GM12878 (cell line): ENCODE measurements around the gene SYNDIG1. TPM values are rescaled to one million over a fixed set of nuclear protein-coding genes. Genes with fewer than 3 reads are reported as not detected.

ENCODE experiments used
- ATAC-seq: fragments of 200-7000 bp; cut with Tn5 transposase; 3 replicates; pipeline ENCODE4 v1.9.1; 2020; ENCODE audit warnings: mild to moderate bottlenecking, moderate library complexity
- BruUV-seq: library from RNA; stranded (reverse); fragments of 400-500 nt; replicated peaks from 2 replicates; lab custom pipeline; 2021; lab: Mats Ljungman, UMichigan
- CTCF ChIA-PET: fragments of 300-600 bp; sonication (Branson Sonifier 250); formaldehyde crosslinking; extraction: SDS; loops from one replicate; lab custom pipeline; 2021; ENCODE audit warnings: inconsistent platforms; lab: Yijun Ruan, JAX
- POLR2A ChIA-PET: fragments of 350-600 bp; formaldehyde crosslinking; extraction: SDS; loops from one replicate; lab custom pipeline; 2021; ENCODE audit warnings: inconsistent platforms; lab: Charles Lee
- RAD21 ChIA-PET: fragments of 300-600 bp; sonication (Branson Sonifier 250); formaldehyde crosslinking; loops from one replicate; lab custom pipeline; 2023; ENCODE audit warnings: antibody characterized with exemption; ENCODE audit not compliant: unreplicated experiment; lab: Charles Lee
- SMC1A ChIA-PET: fragments of 300-600 bp; sonication (Branson Sonifier 250); formaldehyde crosslinking; loops from one replicate; lab custom pipeline; 2023; ENCODE audit not compliant: unreplicated experiment, uncharacterized antibody; lab: Charles Lee
- DNase-seq: peaks from one replicate; pipeline ENCODE4 v3.0.0-alpha.2; 2011; ENCODE audit warnings: low read depth, low spot score
- FAIRE-seq: peaks from 3 replicates; lab custom pipeline; 2011; peaks lifted over from hg19 to GRCh38; lab: Jason Lieb, UNC
- H2AFZ ChIP-seq: 2 replicates; pipeline ENCODE4 v1.6.0; 2011; ENCODE audit warnings: low read depth, low read length, control low read depth; ENCODE audit not compliant: control insufficient read depth
- H3K27ac ChIP-seq: 2 replicates; pipeline ENCODE4 v1.5.1; 2011; ENCODE audit warnings: control low read depth; ENCODE audit not compliant: control insufficient read depth, insufficient read depth
- H3K27me3 ChIP-seq, 2 experiments: replicated peaks in 1 of 2; 2 replicates each; pipeline versions ENCODE4 v1.6.0 to v1.6.1; 2011; ENCODE audit warnings: low read length in 1 of 2; ENCODE audit not compliant: control insufficient read depth in 2 of 2, insufficient read depth in 2 of 2
- H3K36me3 ChIP-seq, 2 experiments: 2 replicates each; pipeline ENCODE4 v1.5.1; 2011; ENCODE audit warnings: low read length in 1 of 2; ENCODE audit not compliant: control insufficient read depth in 2 of 2, insufficient read depth in 2 of 2
- H3K4me1 ChIP-seq: 2 replicates; pipeline ENCODE4 v1.6.1; 2011; ENCODE audit warnings: mild to moderate bottlenecking, low read length, moderate library complexity, mixed read lengths; ENCODE audit not compliant: control insufficient read depth, insufficient read depth
- H3K4me2 ChIP-seq: 2 replicates; pipeline ENCODE4 v1.6.0; 2011; ENCODE audit warnings: control low read depth; ENCODE audit not compliant: control insufficient read depth, insufficient read depth
- H3K4me3 ChIP-seq: fragments of 200-600 bp; sonication (generic); 2 replicates; pipeline ENCODE4 v1.5.1; 2016
- H3K79me2 ChIP-seq: 2 replicates; pipeline ENCODE4 v1.6.0; 2011; ENCODE audit warnings: low read length; ENCODE audit not compliant: control insufficient read depth, insufficient read depth
- H3K9ac ChIP-seq: 2 replicates; pipeline ENCODE4 v1.8.0; 2011; ENCODE audit warnings: low read length, control low read depth, mixed read lengths; ENCODE audit not compliant: control insufficient read depth, insufficient read depth
- H3K9me3 ChIP-seq: replicated peaks from 3 replicates; pipeline ENCODE4 v1.5.1; 2011; ENCODE audit warnings: mild to moderate bottlenecking, low read length; ENCODE audit not compliant: control insufficient read depth, insufficient read depth
- H4K20me1 ChIP-seq: 2 replicates; pipeline ENCODE4 v1.6.0; 2011; ENCODE audit not compliant: control insufficient read depth, insufficient read depth
- BCL3 ChIP-seq: IDR thresholded peaks from 2 replicates; pipeline ENCODE4 v1.6.1; 2011; ENCODE audit warnings: borderline replicate concordance, low read depth, mild to moderate bottlenecking, moderate library complexity, low read length; ENCODE audit not compliant: insufficient read depth, poor library complexity, severe bottlenecking
- CBFB ChIP-seq: IDR thresholded peaks from 2 replicates; pipeline ENCODE4 v1.6.1; 2016; ENCODE audit warnings: antibody characterized with exemption, low read depth
- CHD1 ChIP-seq: IDR thresholded peaks from 2 replicates; pipeline ENCODE4 v1.6.1; 2012; ENCODE audit warnings: low read depth, low read length, improper control_type of control experiment
- DPF2 ChIP-seq: fragments of 450-650 bp; IDR thresholded peaks from 2 replicates; pipeline ENCODE4 v1.6.1; 2017; ENCODE audit warnings: mild to moderate bottlenecking
- E2F8 ChIP-seq: fragments of 450-650 bp; IDR thresholded peaks from 2 replicates; pipeline ENCODE4 v1.6.1; 2018; ENCODE audit warnings: mild to moderate bottlenecking, low read depth, moderate library complexity; ENCODE audit not compliant: partially characterized antibody
- MEF2A ChIP-seq: IDR thresholded peaks from 2 replicates; pipeline ENCODE4 v1.6.1; 2011; ENCODE audit warnings: low read depth, mild to moderate bottlenecking, low read length, moderate library complexity; ENCODE audit not compliant: insufficient read depth
- ZNF274 ChIP-seq: IDR thresholded peaks from one replicate; pipeline ENCODE4 v1.8.0; 2011; ENCODE audit not compliant: insufficient read length, insufficient read depth
- WGBS: methylation state at CpG from one replicate; pipeline ENCODE4 v1.1.6; 2016; ENCODE audit warnings: low lambda C conversion rate; ENCODE audit not compliant: insufficient replicate concordance, insufficient coverage; ENCODE audit errors: missing lambda C conversion rate; 5-methylcytosine and 5-hydroxymethylcytosine counted together
- in situ Hi-C: fragments of 300-500 bp; cut with MboI; formaldehyde crosslinking; loops from 9 replicates; pipeline ENCODE4 v1.14.3; 2018; ENCODE audit warnings: mixed read lengths
- intact Hi-C: fragments of 100-400 bp; cut with micrococcal nuclease; formaldehyde crosslinking; loops from one replicate; pipeline ENCODE4 v1.14.2; 2022; ENCODE audit not compliant: unreplicated experiment
- polyA plus RNA-seq, 11 experiments: library from polyadenylated mRNA; depleted of rRNA in 4 of 11; unstranded in 6 of 11; stranded (reverse) in 5 of 11; fragments of >200 nt; fragmentation: Nextera tagmentation in 4 of 11; fragmentation: Illumina TruSeq in 1 of 11; extraction: Ambion mirVana in 4 of 11; extraction: Trizol in 1 of 11; gene quantifications; 1 replicate in 1 of 11; 2 replicates in 10 of 11; pipeline versions ENCODE4 v1.2.1 to v1.2.3, GENCODE V29; 2011 to 2016; ENCODE audit warnings: inconsistent platforms in 2 of 11, missing spikeins in 2 of 11, low read depth in 1 of 11
- total RNA-seq, 4 experiments: library from RNA; depleted of rRNA in 3 of 4; stranded (reverse); fragments of >200 nt in 3 of 4; fragmentation: Illumina TruSeq in 1 of 4; extraction: Trizol in 1 of 4; gene quantifications; 2 replicates each; pipeline versions ENCODE4 v1.2.1 to v1.2.3, GENCODE V29; 2013 to 2021

SYNDIG1 gene
- total and polyA plus RNA-seq, 10 of the 15 experiments (the other 5 are each of a cell fraction or from before 2014, with no cell fraction given) = not detected

GRCh38 chr20:24545168-24545567 is 75.7 kb downstream of the SYNDIG1 start (continued):
- TF ChIP-seq CHD1 (no peak), ZNF274 (no peak), MEF2A (no peak), CBFB (no peak), BCL3 (no peak), DPF2 (no peak)

GRCh38 chr20:24546232-24546892 is 76.9 kb downstream of the SYNDIG1 start:
- WGBS = 91% methylated on average over 2 of the region's 2 CpGs
- ATAC-seq (no peak), FAIRE-seq (no peak), DNase-seq (no peak)
- Histone ChIP-seq H3K4me3 (no peak overlapping the region), H3K27me3 (no peaks in the 10 kb centered on the region), H3K36me3 (no peaks in the 10 kb centered on the region), H3K9me3 (no peaks in the 10 kb centered on the region), H4K20me1 (no peaks in the 10 kb centered on the region), H3K4me1 (no peaks in the 10 kb centered on the region), H3K4me2 (no peak overlapping the region), H3K79me2 (no peaks in the 10 kb centered on the region), H2AFZ (no peak overlapping the region), H3K9ac (no peak overlapping the region), H3K27ac (no peak overlapping the region)
- no TSS peak for BruUV-seq
- ChIA-PET SMC1A (no interaction called here), RAD21 (no interaction called here), CTCF (no interaction called here), POLR2A (no interaction called here)
- intact Hi-C loops = no loop called here
- in situ Hi-C loops = no loop called here
- no peak for TF ChIP-seq E2F8
